Measurements from ENCODE around the gene GDF2.

Gene GDF2

DNA sequence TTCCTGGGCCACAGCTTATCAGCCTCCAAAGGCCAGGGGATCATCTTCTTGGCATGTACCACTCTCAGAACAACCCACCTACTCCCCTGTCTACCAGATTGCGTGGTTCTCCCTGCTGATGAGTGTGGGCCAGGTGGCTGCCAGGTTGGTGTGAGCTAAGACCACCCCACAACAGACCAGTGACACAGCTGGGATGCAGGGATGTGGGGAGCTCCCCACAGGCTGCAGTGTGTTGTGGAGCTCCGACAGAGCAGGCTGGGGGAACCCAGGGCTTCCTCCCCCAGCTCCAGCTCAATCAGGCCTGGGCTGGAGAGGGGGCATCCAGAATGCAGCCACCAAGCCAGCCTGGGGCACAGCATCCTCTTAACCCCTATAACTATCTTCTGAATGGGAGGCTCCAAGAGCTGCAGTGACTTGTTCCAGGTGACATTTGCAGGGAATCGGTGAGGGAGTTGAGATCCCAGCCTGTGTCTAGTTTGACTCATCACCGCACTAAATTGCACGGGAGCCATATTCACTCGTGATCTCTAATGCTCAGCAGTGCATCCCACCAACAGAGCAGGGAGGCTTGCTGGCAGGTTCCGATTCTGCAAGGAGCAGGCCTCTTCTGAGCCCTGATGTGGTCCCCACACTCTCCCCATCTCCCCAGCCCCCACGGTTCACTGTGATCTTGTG, 596 bp upstream of the GDF2 start:
- no peaks in the 10 kb centered on the region for H3K27me3 ChIP-seq (replicated peaks; ENCODE audit: control insufficient read depth, insufficient read depth, low read length, poor library complexity, severe bottlenecking)

DNA sequence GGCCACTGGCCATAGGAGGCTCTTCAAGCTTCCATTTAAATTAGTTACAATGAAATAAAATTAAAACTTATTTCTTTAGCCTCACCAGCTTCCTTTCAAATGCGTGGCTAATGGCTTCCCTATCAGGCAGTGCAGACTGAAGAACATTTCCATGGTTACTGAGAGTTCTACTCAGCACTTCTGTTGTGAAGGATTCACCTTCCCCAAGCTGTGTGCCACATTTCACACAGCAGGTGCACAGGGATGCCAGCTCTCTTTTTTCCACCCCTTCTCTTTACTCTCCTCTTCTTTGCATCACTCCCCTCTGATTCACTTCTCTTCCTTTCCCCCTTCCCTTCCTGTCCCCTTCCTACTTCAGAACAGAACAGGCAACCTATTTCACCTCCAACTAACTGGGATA, 833 bp downstream of the GDF2 start:
- Histone ChIP-seq H3K36me3 (ENCODE audit: control insufficient read depth, insufficient read depth, low read length) (no peaks in the 10 kb centered on the region), H3K9me3 (ENCODE audit: control insufficient read depth, low read length) (no peaks in the 10 kb centered on the region), H3K4me1 (ENCODE audit: control insufficient read depth, insufficient read depth, low read length, poor library complexity, severe bottlenecking) (no peaks in the 10 kb centered on the region), H3K27ac (ENCODE audit: insufficient read depth, low read length, poor library complexity, severe bottlenecking) (no peak overlapping the region), H3K4me3 (ENCODE audit: insufficient read depth, low read depth, low read length, poor library complexity, severe bottlenecking) (no peak overlapping the region), H3K27me3 (replicated peaks; ENCODE audit: control insufficient read depth, insufficient read depth, low read length, poor library complexity, severe bottlenecking) (no peaks in the 10 kb centered on the region)
- DNase-seq, result no peak

More for the DNA sequence above, 596 bp upstream of the GDF2 start:
- H3K9me3 ChIP-seq (ENCODE audit: control insufficient read depth, low read length), result no peaks in the 10 kb centered on the region
- H3K36me3 ChIP-seq (ENCODE audit: control insufficient read depth, insufficient read depth, low read length), result no peaks in the 10 kb centered on the region
- DNase-seq, result no peak
- H3K4me1 ChIP-seq (ENCODE audit: control insufficient read depth, insufficient read depth, low read length, poor library complexity, severe bottlenecking), result no peaks in the 10 kb centered on the region
- H3K27ac ChIP-seq (ENCODE audit: insufficient read depth, low read length, poor library complexity, severe bottlenecking), result no peak overlapping the region
- no peak overlapping the region for H3K4me3 ChIP-seq (ENCODE audit: insufficient read depth, low read depth, low read length, poor library complexity, severe bottlenecking)

DNA sequence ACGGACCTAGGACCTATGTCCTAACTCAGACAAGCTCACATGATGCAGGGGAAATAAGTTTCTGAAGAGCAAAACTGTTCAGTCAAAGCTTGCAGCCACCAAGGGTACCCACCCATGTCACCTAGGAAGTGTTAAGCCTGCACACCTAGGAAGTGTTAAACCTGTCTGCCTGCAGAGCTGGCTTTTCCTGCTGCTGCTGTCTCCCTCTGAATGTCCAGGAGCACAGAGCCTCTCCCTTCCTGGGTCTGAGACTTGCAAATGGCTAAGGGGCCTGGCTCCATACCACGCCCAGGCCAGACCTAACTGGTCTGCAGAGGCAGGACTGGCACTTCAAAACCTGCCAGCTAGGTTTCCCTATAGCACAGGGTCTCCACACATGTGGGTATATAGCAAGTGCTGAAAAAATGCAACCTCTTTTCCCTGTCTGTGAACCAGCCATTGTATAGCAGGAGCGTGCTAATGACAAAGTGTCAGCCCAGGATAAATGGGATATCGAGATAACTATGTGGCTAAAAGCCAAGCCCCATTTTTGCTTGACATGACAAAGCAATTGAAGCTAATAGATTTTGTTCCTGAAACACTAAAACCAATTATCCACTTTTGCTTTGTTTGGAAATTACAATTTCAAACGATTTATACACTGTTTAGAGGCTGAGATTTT, 1.5 kb downstream of the GDF2 start:
- H3K27ac ChIP-seq (ENCODE audit: insufficient read depth, low read length, poor library complexity, severe bottlenecking), result no peak overlapping the region
- no peak for DNase-seq
- no peaks in the 10 kb centered on the region for H3K9me3 ChIP-seq (ENCODE audit: control insufficient read depth, low read length)
- H3K4me1 ChIP-seq (ENCODE audit: control insufficient read depth, insufficient read depth, low read length, poor library complexity, severe bottlenecking), result no peaks in the 10 kb centered on the region
- no peaks in the 10 kb centered on the region for H3K27me3 ChIP-seq (replicated peaks; ENCODE audit: control insufficient read depth, insufficient read depth, low read length, poor library complexity, severe bottlenecking)
- H3K4me3 ChIP-seq (ENCODE audit: insufficient read depth, low read depth, low read length, poor library complexity, severe bottlenecking), result no peak overlapping the region
- H3K36me3 ChIP-seq (ENCODE audit: control insufficient read depth, insufficient read depth, low read length), result no peaks in the 10 kb centered on the region

DNA sequence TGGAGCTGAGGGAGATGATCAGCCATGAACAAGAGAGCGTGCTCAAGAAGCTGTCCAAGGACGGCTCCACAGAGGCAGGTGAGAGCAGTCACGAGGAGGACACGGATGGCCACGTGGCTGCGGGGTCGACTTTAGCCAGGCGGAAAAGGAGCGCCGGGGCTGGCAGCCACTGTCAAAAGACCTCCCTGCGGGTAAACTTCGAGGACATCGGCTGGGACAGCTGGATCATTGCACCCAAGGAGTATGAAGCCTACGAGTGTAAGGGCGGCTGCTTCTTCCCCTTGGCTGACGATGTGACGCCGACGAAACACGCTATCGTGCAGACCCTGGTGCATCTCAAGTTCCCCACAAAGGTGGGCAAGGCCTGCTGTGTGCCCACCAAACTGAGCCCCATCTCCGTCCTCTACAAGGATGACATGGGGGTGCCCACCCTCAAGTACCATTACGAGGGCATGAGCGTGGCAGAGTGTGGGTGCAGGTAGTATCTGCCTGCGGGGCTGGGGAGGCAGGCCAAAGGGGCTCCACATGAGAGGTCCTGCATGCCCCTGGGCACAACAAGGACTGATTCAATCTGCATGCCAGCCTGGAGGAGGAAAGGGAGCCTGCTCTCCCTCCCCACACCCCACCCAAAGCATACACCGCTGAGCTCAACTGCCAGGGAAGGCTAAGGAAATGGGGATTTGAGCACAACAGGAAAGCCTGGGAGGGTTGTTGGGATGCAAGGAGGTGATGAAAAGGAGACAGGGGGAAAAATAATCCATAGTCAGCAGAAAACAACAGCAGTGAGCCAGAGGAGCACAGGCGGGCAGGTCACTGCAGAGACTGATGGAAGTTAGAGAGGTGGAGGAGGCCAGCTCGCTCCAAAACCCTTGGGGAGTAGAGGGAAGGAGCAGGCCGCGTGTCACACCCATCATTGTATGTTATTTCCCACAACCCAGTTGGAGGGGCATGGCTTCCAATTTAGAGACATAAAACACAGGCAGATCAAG, 3.3 kb downstream of the GDF2 start:
- Histone ChIP-seq H3K27me3 (replicated peaks; ENCODE audit: control insufficient read depth, insufficient read depth, low read length, poor library complexity, severe bottlenecking) (no peaks in the 10 kb centered on the region), H3K9me3 (ENCODE audit: control insufficient read depth, low read length) (no peaks in the 10 kb centered on the region), H3K4me3 (ENCODE audit: insufficient read depth, low read depth, low read length, poor library complexity, severe bottlenecking) (no peak overlapping the region), H3K27ac (ENCODE audit: insufficient read depth, low read length, poor library complexity, severe bottlenecking) (no peak overlapping the region), H3K36me3 (ENCODE audit: control insufficient read depth, insufficient read depth, low read length) (no peaks in the 10 kb centered on the region), H3K4me1 (ENCODE audit: control insufficient read depth, insufficient read depth, low read length, poor library complexity, severe bottlenecking) (no peaks in the 10 kb centered on the region)
- DNase-seq, result no peak

DNA sequence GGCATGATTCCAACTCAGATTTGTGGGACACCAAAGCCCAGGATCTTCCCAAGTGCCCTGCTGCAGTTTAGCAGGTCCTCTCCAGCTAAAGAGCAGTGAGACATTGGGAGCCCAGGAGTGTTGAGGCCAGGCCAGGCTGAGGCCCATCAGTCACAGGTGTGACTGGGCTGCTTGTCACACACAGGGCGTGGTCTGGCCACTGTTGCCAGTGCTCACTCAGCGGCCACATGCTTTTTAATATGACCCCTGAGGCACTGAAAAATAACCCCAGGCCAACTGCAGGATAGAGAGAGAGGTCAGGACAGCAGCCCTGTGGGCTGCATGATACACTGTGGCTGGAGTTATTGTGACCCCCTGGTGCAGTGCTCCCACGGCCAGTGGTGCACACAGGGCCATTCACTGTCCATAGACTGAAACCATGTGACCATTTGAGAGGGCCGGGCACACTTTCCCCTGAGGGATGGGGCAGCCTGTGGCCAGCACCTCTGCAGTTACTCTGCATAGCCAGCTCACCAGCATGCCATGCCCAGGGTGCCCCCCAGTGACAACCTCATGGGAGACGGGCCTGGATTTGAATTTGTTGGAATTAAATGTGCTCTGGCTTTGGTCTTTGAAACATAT, 4.2 kb downstream of the GDF2 start:
- no peak for DNase-seq
- Histone ChIP-seq H3K9me3 (ENCODE audit: control insufficient read depth, low read length) (no peaks in the 10 kb centered on the region), H3K4me1 (ENCODE audit: control insufficient read depth, insufficient read depth, low read length, poor library complexity, severe bottlenecking) (no peaks in the 10 kb centered on the region), H3K27me3 (replicated peaks; ENCODE audit: control insufficient read depth, insufficient read depth, low read length, poor library complexity, severe bottlenecking) (no peaks in the 10 kb centered on the region), H3K27ac (ENCODE audit: insufficient read depth, low read length, poor library complexity, severe bottlenecking) (no peak overlapping the region), H3K36me3 (ENCODE audit: control insufficient read depth, insufficient read depth, low read length) (no peaks in the 10 kb centered on the region), H3K4me3 (ENCODE audit: insufficient read depth, low read depth, low read length, poor library complexity, severe bottlenecking) (no peak overlapping the region)

DNA sequence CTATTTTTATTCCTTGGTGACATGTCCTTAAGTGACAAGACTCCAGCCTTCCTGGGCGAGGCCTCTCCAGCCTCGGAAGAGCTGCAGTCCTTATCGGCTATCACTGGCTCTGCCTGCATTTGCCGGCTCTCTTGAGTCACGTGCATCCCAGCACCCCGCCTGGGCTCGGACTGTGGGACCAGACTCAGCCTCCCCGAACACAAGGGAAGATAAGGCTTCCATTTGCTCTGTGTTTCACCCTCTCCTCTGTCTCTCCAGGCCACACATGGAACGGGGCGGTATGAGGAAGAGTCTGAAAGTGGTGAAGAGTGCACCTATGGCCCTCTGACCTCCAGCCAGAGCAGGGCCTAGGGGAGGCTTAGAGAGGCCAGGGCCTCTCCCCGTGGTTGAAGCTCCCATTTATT, 4.7 kb downstream of the GDF2 start:
- no peaks in the 10 kb centered on the region for H3K9me3 ChIP-seq (ENCODE audit: control insufficient read depth, low read length)
- no peaks in the 10 kb centered on the region for H3K4me1 ChIP-seq (ENCODE audit: control insufficient read depth, insufficient read depth, low read length, poor library complexity, severe bottlenecking)
- no peaks in the 10 kb centered on the region for H3K36me3 ChIP-seq (ENCODE audit: control insufficient read depth, insufficient read depth, low read length)
- H3K4me3 ChIP-seq (ENCODE audit: insufficient read depth, low read depth, low read length, poor library complexity, severe bottlenecking), result no peak overlapping the region
- H3K27ac ChIP-seq (ENCODE audit: insufficient read depth, low read length, poor library complexity, severe bottlenecking), result no peak overlapping the region
- H3K27me3 ChIP-seq (replicated peaks; ENCODE audit: control insufficient read depth, insufficient read depth, low read length, poor library complexity, severe bottlenecking), result no peaks in the 10 kb centered on the region
- no peak for DNase-seq

DNA sequence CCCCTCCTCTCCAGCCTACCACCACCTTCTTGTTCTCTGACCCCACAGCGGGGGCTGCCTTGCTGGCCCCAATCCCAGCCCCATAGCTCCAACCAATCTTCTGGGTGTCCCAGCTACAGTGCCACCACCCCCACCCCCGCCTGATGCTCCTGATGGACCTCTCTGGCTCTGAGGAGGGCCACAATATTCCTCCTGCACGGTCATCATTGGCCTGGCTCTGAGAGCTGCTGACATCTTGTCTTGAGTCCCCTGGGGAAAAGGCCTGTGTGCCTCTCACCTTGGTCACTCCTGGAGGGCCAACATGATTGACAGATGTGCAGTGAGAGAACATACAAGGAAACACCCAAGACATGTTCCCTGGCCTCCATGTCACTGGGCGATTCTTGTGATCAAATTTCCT, 7.6 kb downstream of the GDF2 start:
- Histone ChIP-seq H3K27ac (ENCODE audit: insufficient read depth, low read length, poor library complexity, severe bottlenecking) (no peak overlapping the region), H3K36me3 (ENCODE audit: control insufficient read depth, insufficient read depth, low read length) (no peaks in the 10 kb centered on the region), H3K4me1 (ENCODE audit: control insufficient read depth, insufficient read depth, low read length, poor library complexity, severe bottlenecking) (no peaks in the 10 kb centered on the region), H3K4me3 (ENCODE audit: insufficient read depth, low read depth, low read length, poor library complexity, severe bottlenecking) (no peak overlapping the region), H3K9me3 (ENCODE audit: control insufficient read depth, low read length) (no peaks in the 10 kb centered on the region), H3K27me3 (replicated peaks; ENCODE audit: control insufficient read depth, insufficient read depth, low read length, poor library complexity, severe bottlenecking) (no peaks in the 10 kb centered on the region)
- no peak for DNase-seq

DNA sequence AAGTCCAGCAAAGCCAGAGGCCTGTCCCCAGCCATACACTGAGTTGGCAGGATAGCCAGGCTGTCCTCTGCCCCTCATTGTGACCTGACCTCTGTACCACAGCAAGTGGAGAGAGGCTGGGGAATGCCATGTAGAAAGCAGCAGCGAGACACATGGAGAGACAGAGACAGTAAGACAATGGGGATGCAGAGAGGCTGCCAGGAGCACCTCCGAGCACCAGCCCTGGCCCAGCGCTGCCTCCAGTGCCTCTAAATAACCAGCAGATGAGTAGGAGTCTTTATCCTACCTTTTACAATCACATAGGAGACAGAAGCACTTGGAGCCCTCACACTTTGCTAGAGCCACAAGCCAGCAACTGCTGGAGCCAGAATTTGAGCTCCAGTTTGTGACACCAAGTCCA, 8.1 kb downstream of the GDF2 start:
- H3K4me1 ChIP-seq (ENCODE audit: control insufficient read depth, insufficient read depth, low read length, poor library complexity, severe bottlenecking), result no peaks in the 10 kb centered on the region
- H3K36me3 ChIP-seq (ENCODE audit: control insufficient read depth, insufficient read depth, low read length), result no peaks in the 10 kb centered on the region
- H3K27ac ChIP-seq (ENCODE audit: insufficient read depth, low read length, poor library complexity, severe bottlenecking), result no peak overlapping the region
- H3K4me3 ChIP-seq (ENCODE audit: insufficient read depth, low read depth, low read length, poor library complexity, severe bottlenecking), result no peak overlapping the region
- H3K27me3 ChIP-seq (replicated peaks; ENCODE audit: control insufficient read depth, insufficient read depth, low read length, poor library complexity, severe bottlenecking), result no peaks in the 10 kb centered on the region
- DNase-seq, result no peak
- H3K9me3 ChIP-seq (ENCODE audit: control insufficient read depth, low read length), result no peaks in the 10 kb centered on the region

DNA sequence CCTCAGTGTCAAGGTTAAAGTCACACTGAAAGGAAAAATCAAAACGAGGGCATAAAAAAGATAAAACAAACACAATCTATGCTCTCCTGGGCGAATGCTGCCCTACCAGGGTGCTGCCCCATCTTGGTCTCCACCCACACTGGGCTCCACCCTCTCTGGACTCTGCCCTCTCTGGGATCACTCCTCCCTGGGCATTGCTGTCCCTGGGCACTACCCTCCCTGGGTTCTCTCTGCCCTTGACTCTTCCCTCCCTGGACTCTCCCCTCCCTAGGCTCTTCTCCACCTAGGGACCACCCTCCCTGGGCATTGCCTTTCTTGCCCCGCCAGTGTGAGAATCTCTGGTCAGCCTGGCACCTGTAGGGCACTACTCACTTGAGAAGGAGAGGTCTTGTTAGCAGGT, 8.6 kb downstream of the GDF2 start:
- H3K27ac ChIP-seq (ENCODE audit: insufficient read depth, low read length, poor library complexity, severe bottlenecking), result no peak overlapping the region
- DNase-seq, result no peak
- H3K36me3 ChIP-seq (ENCODE audit: control insufficient read depth, insufficient read depth, low read length), result no peaks in the 10 kb centered on the region
- no peaks in the 10 kb centered on the region for H3K4me1 ChIP-seq (ENCODE audit: control insufficient read depth, insufficient read depth, low read length, poor library complexity, severe bottlenecking)
- H3K4me3 ChIP-seq (ENCODE audit: insufficient read depth, low read depth, low read length, poor library complexity, severe bottlenecking), result no peak overlapping the region
- no peaks in the 10 kb centered on the region for H3K27me3 ChIP-seq (replicated peaks; ENCODE audit: control insufficient read depth, insufficient read depth, low read length, poor library complexity, severe bottlenecking)
- no peaks in the 10 kb centered on the region for H3K9me3 ChIP-seq (ENCODE audit: control insufficient read depth, low read length)
